ENCODE measurements around the gene LRRK2.
"Not testable (repeated sequence)": the region's sequence is repeated elsewhere in the genome, so short reads cannot be mapped to it uniquely, and the experiment has no call there.

DNA sequence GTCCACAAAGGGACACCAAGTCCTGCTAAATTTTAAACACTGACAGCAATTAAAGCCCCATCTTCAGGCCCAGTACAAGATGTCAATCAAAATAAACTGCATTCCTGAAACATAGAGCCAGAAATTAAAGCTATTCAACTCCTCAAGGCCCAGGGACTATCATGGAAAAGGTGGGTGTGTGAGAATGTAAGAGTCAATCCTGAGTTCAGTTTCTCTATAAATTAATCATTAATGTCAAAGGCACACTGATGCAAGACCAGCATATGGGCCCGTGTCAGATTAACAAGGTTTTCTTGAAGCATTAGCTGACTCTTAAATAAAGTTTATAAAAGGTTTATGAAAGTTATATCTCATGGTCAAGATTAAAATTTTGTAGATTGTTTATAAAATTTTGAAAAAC is 13.6 kb upstream of the LRRK2 start:
- not testable (repeated sequence) for TF ChIP-seq E2F5 (CRISPR knock-in tag; conservative IDR thresholded peaks at IDR 0.05); ZNF30 (CRISPR knock-in tag; IDR thresholded peaks at IDR 0.05); RFX5 (IDR thresholded peaks at IDR 0.05; ENCODE audit: low read depth, low read length); CTCF (CRISPR knock-in tag; IDR thresholded peaks at IDR 0.05); FOXJ3 (CRISPR knock-in tag; IDR thresholded peaks at IDR 0.05; ENCODE audit: borderline replicate concordance); SP1 (IDR thresholded peaks at IDR 0.05); SP1 (CRISPR knock-in tag; IDR thresholded peaks at IDR 0.05); YY1 (IDR thresholded peaks at IDR 0.05; ENCODE audit: insufficient read depth, insufficient replicate concordance, low read depth, low read length)
- TF ChIP-seq, protein P1, sequence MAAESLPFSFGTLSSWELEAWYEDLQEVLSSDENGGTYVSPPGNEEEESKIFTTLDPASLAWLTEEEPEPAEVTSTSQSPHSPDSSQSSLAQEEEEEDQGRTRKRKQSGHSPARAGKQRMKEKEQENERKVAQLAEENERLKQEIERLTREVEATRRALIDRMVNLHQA (CRISPR knock-in tag; IDR thresholded peaks at IDR 0.05): not testable (repeated sequence)
- TF ChIP-seq, protein P2, sequence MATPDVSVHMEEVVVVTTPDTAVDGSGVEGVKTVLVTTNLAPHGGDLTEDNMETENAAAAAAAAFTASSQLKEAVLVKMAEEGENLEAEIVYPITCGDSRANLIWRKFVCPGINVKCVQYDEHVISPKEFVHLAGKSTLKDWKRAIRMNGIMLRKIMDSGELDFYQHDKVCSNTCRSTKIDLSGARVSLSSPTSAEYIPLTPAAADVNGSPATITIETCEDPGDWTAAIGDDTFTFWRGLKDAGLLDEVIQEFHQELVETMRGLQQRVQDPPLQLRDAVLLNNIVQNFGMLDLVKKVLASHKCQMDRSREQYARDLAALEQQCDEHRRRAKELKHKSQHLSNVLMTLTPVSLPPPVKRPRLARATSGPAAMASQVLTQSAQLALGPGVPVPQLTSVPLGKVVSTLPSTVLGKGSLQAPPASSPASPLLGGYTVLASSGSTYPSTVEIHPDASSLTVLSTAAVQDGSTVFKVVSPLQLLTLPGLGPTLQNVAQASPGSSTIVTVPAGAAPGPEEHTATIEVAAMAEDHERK (CRISPR knock-in tag; IDR thresholded peaks at IDR 0.05; ENCODE audit: low read depth): not testable (repeated sequence)
